Measurements from ENCODE around the gene PCDHB7. TPM values are rescaled to one million over a fixed set of nuclear protein-coding genes. Genes with fewer than 3 reads are reported as not detected.
"Not testable (repeated sequence)": the region's sequence is repeated elsewhere in the genome, so short reads cannot be mapped to it uniquely, and the experiment has no call there.

Gene PCDHB7
- total RNA-seq, 1 donor from 2014 or later = 0.85 TPM

- DNase-seq (ENCODE audit: low read depth) = no peak
These were observed 7.9 kb downstream of the PCDHB7 start for GRCh38 chr5:141180313-141180712.

- DNase-seq (ENCODE audit: low read depth) = no peak
These were observed 9.8 kb downstream of the PCDHB7 start, which contains the start of gene PCDHB16 for GRCh38 chr5:141182248-141182647. Gene PCDHB16 (plus strand): TSS chr5:141182387. CDS start chr5:141182560, 173 bp downstream.

GRCh38 chr5:141184117-141184855 lies 11.8 kb downstream of the PCDHB7 start:
- not testable (repeated sequence) for DNase-seq (ENCODE audit: low read depth)

GRCh38 chr5:141186897-141187512 lies 14.6 kb downstream of the PCDHB7 start, which contains the start of gene PCDHB9:
Gene PCDHB9 (plus strand): TSS chr5:141187161. CDS start chr5:141187319, 158 bp downstream.
- DNase-seq (ENCODE audit: low read depth) = no peak

- DNase-seq (ENCODE audit: low read depth) = not testable (repeated sequence)
These were observed 16.2 kb downstream of the PCDHB7 start for GRCh38 chr5:141188682-141189081.

GRCh38 chr5:141189131-141189530 lies 16.7 kb downstream of the PCDHB7 start:
- DNase-seq (ENCODE audit: low read depth) = not testable (repeated sequence)

GRCh38 chr5:141192110-141192725 lies 19.8 kb downstream of the PCDHB7 start, which contains the start of gene PCDHB10:
Gene PCDHB10 (plus strand): TSS chr5:141192353. CDS start chr5:141192553, 200 bp downstream.
- DNase-seq (ENCODE audit: low read depth) = no peak

GRCh38 chr5:141194332-141194731 lies 21.9 kb downstream of the PCDHB7 start:
- DNase-seq (ENCODE audit: low read depth) = not testable (repeated sequence)

- DNase-seq (ENCODE audit: low read depth) = no peak
These were observed 23.9 kb downstream of the PCDHB7 start for GRCh38 chr5:141196363-141196762.

GRCh38 chr5:141199359-141200235 lies 27.2 kb downstream of the PCDHB7 start, which contains the start of gene PCDHB11:
Gene PCDHB11 (plus strand): TSS chr5:141199627. CDS start chr5:141199775, 148 bp downstream.
- no peak for DNase-seq (ENCODE audit: low read depth)

GRCh38 chr5:141201126-141201525 lies 28.7 kb downstream of the PCDHB7 start:
- DNase-seq (ENCODE audit: low read depth) = not testable (repeated sequence)

GRCh38 chr5:141201646-141202045 lies 29.2 kb downstream of the PCDHB7 start:
- DNase-seq (ENCODE audit: low read depth) = not testable (repeated sequence)

- DNase-seq (ENCODE audit: low read depth) = no peak
These were observed 36.0 kb downstream of the PCDHB7 start, which contains the start of gene PCDHB12 for GRCh38 chr5:141208478-141208877. Gene PCDHB12 (plus strand): TSS chr5:141208719. CDS start chr5:141208908, 189 bp downstream.

- DNase-seq (ENCODE audit: low read depth) = not testable (repeated sequence)
These were observed 37.8 kb downstream of the PCDHB7 start for GRCh38 chr5:141210281-141210680.

GRCh38 chr5:141210849-141211248 lies 38.4 kb downstream of the PCDHB7 start:
- not testable (repeated sequence) for DNase-seq (ENCODE audit: low read depth)

- DNase-seq (ENCODE audit: low read depth) = not testable (repeated sequence)
These were observed 41.4 kb downstream of the PCDHB7 start, which contains the start of gene PCDHB13 for GRCh38 chr5:141213656-141214339. Gene PCDHB13 (plus strand): TSS chr5:141213919. CDS start chr5:141214124, 205 bp downstream.

- DNase-seq (ENCODE audit: low read depth) = not testable (repeated sequence)
These were observed 42.1 kb downstream of the PCDHB7 start for GRCh38 chr5:141214583-141214982.

GRCh38 chr5:141215504-141215903 lies 43.1 kb downstream of the PCDHB7 start:
- not testable (repeated sequence) for DNase-seq (ENCODE audit: low read depth)

GRCh38 chr5:141216035-141216434 lies 43.6 kb downstream of the PCDHB7 start:
- not testable (repeated sequence) for DNase-seq (ENCODE audit: low read depth)

GRCh38 chr5:141223112-141223783 lies 50.8 kb downstream of the PCDHB7 start, which contains the start of gene PCDHB14:
Gene PCDHB14 (plus strand): TSS chr5:141223343. CDS start chr5:141223506, 163 bp downstream.
- no peak for DNase-seq (ENCODE audit: low read depth)
